ENCODE data around the gene SLC9B1. TPM values are rescaled to one million over a fixed set of nuclear protein-coding genes. Genes with fewer than 3 reads are reported as not detected.
"Not testable (repeated sequence)": the region's sequence is repeated elsewhere in the genome, so short reads cannot be mapped to it uniquely, and the experiment has no call there.

Gene SLC9B1
- total RNA-seq, 1 donor from 2014 or later: 1.1 TPM

GRCh38 chr4:102935716-102936115, 83.8 kb downstream of the SLC9B1 start:
- no peak for TF ChIP-seq CTCF (IDR thresholded peaks at IDR 0.05)
- no peaks in the 10 kb centered on the region for H3K36me3 Mint-ChIP-seq (ENCODE audit: low read depth)
- H3K27ac Mint-ChIP-seq (ENCODE audit: unreplicated experiment): no peak overlapping the region
- peaks cover 3% of the 10 kb centered on the region for H3K9me3 Mint-ChIP-seq (ENCODE audit: low read depth)
- H3K27me3 Mint-ChIP-seq (ENCODE audit: low read depth): peaks cover 19% of the 10 kb centered on the region
- no peak for DNase-seq (ENCODE audit: low spot score)
- no peak overlapping the region for H3K4me3 Mint-ChIP-seq (ENCODE audit: unreplicated experiment)
- H3K4me1 Mint-ChIP-seq (ENCODE audit: low read depth): no peaks in the 10 kb centered on the region

GRCh38 chr4:102919697-102920096, 99.8 kb downstream of the SLC9B1 start:
- H3K4me1 Mint-ChIP-seq (ENCODE audit: low read depth); H3K27ac Mint-ChIP-seq (ENCODE audit: unreplicated experiment); H3K27me3 Mint-ChIP-seq (ENCODE audit: low read depth); DNase-seq (ENCODE audit: low spot score); H3K4me3 Mint-ChIP-seq (ENCODE audit: unreplicated experiment): not testable (repeated sequence)
- H3K9me3 Mint-ChIP-seq (ENCODE audit: low read depth): peaks cover 37% of the 10 kb centered on the region
- H3K36me3 Mint-ChIP-seq (ENCODE audit: low read depth): peaks cover 26% of the 10 kb centered on the region

- Mint-ChIP-seq H3K4me3 (ENCODE audit: unreplicated experiment) (no peak overlapping the region), H3K27me3 (ENCODE audit: low read depth) (peaks cover 4% of the 10 kb centered on the region), H3K9me3 (ENCODE audit: low read depth) (peaks cover 40% of the 10 kb centered on the region), H3K27ac (ENCODE audit: unreplicated experiment) (no peak overlapping the region), H3K36me3 (ENCODE audit: low read depth) (peaks cover 29% of the 10 kb centered on the region), H3K4me1 (ENCODE audit: low read depth) (no peaks in the 10 kb centered on the region)
- no peak for TF ChIP-seq CTCF (IDR thresholded peaks at IDR 0.05)
- DNase-seq (ENCODE audit: low spot score): no peak
Measured at GRCh38 chr4:102918859-102919258, 100.6 kb downstream of the SLC9B1 start.

- TF ChIP-seq CTCF (IDR thresholded peaks at IDR 0.05): no peak
- Mint-ChIP-seq H3K27me3 (ENCODE audit: low read depth) (no peaks in the 10 kb centered on the region), H3K4me3 (ENCODE audit: unreplicated experiment) (no peak overlapping the region), H3K4me1 (ENCODE audit: low read depth) (peaks cover 7% of the 10 kb centered on the region), H3K9me3 (ENCODE audit: low read depth) (no peaks in the 10 kb centered on the region), H3K27ac (ENCODE audit: unreplicated experiment) (no peak overlapping the region), H3K36me3 (ENCODE audit: low read depth) (no peaks in the 10 kb centered on the region)
- DNase-seq (ENCODE audit: low spot score): no peak
Measured at GRCh38 chr4:102901804-102902203, 117.7 kb downstream of the SLC9B1 start.

- not testable (repeated sequence) for H3K9me3 Mint-ChIP-seq (ENCODE audit: low read depth); H3K4me3 Mint-ChIP-seq (ENCODE audit: unreplicated experiment); H3K27me3 Mint-ChIP-seq (ENCODE audit: low read depth); DNase-seq (ENCODE audit: low spot score); H3K27ac Mint-ChIP-seq (ENCODE audit: unreplicated experiment); H3K4me1 Mint-ChIP-seq (ENCODE audit: low read depth); H3K36me3 Mint-ChIP-seq (ENCODE audit: low read depth)
Measured at GRCh38 chr4:102897610-102898009, 121.9 kb downstream of the SLC9B1 start.

- H3K4me1 Mint-ChIP-seq (ENCODE audit: low read depth); H3K9me3 Mint-ChIP-seq (ENCODE audit: low read depth); H3K27ac Mint-ChIP-seq (ENCODE audit: unreplicated experiment); H3K27me3 Mint-ChIP-seq (ENCODE audit: low read depth); H3K36me3 Mint-ChIP-seq (ENCODE audit: low read depth); DNase-seq (ENCODE audit: low spot score); H3K4me3 Mint-ChIP-seq (ENCODE audit: unreplicated experiment): not testable (repeated sequence)
Measured at GRCh38 chr4:102896547-102896946, 123.0 kb downstream of the SLC9B1 start.

- not testable (repeated sequence) for DNase-seq (ENCODE audit: low spot score); H3K4me1 Mint-ChIP-seq (ENCODE audit: low read depth); H3K9me3 Mint-ChIP-seq (ENCODE audit: low read depth); H3K27me3 Mint-ChIP-seq (ENCODE audit: low read depth); H3K4me3 Mint-ChIP-seq (ENCODE audit: unreplicated experiment); H3K36me3 Mint-ChIP-seq (ENCODE audit: low read depth); H3K27ac Mint-ChIP-seq (ENCODE audit: unreplicated experiment)
Measured at GRCh38 chr4:102889866-102890265, 129.6 kb downstream of the SLC9B1 start.

- not testable (repeated sequence) for H3K9me3 Mint-ChIP-seq (ENCODE audit: low read depth); H3K27me3 Mint-ChIP-seq (ENCODE audit: low read depth); H3K4me3 Mint-ChIP-seq (ENCODE audit: unreplicated experiment); H3K27ac Mint-ChIP-seq (ENCODE audit: unreplicated experiment); H3K36me3 Mint-ChIP-seq (ENCODE audit: low read depth); DNase-seq (ENCODE audit: low spot score)
- peaks cover 15% of the 10 kb centered on the region for H3K4me1 Mint-ChIP-seq (ENCODE audit: low read depth)
Measured at GRCh38 chr4:102888570-102888969, 130.9 kb downstream of the SLC9B1 start.
